ENCODE measurements around the gene SYDE2.
"Not testable (repeated sequence)": the region's sequence is repeated elsewhere in the genome, so short reads cannot be mapped to it uniquely, and the experiment has no call there.

Gene SYDE2, protein sequence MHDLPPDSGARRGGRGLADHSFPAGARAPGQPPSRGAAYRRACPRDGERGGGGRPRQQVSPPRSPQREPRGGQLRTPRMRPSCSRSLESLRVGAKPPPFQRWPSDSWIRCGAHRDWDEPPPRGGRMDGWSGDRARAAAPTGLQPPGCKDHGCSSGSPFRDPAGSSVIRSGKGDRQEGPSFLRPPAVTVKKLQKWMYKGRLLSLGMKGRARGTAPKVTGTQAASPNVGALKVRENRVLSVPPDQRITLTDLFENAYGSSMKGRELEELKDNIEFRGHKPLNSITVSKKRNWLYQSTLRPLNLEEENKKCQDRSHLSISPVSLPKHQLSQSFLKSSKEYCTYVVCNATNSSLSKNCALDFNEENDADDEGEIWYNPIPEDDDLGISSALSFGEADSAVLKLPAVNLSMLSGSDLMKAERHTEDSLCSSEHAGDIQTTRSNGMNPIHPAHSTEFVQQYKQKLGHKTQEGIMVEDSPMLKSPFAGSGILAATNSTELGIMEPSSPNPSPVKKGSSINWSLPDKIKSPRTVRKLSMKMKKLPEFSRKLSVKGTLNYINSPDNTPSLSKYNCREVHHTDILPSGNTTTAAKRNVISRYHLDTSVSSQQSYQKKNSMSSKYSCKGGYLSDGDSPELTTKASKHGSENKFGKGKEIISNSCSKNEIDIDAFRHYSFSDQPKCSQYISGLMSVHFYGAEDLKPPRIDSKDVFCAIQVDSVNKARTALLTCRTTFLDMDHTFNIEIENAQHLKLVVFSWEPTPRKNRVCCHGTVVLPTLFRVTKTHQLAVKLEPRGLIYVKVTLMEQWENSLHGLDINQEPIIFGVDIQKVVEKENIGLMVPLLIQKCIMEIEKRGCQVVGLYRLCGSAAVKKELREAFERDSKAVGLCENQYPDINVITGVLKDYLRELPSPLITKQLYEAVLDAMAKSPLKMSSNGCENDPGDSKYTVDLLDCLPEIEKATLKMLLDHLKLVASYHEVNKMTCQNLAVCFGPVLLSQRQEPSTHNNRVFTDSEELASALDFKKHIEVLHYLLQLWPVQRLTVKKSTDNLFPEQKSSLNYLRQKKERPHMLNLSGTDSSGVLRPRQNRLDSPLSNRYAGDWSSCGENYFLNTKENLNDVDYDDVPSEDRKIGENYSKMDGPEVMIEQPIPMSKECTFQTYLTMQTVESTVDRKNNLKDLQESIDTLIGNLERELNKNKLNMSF

DNA sequence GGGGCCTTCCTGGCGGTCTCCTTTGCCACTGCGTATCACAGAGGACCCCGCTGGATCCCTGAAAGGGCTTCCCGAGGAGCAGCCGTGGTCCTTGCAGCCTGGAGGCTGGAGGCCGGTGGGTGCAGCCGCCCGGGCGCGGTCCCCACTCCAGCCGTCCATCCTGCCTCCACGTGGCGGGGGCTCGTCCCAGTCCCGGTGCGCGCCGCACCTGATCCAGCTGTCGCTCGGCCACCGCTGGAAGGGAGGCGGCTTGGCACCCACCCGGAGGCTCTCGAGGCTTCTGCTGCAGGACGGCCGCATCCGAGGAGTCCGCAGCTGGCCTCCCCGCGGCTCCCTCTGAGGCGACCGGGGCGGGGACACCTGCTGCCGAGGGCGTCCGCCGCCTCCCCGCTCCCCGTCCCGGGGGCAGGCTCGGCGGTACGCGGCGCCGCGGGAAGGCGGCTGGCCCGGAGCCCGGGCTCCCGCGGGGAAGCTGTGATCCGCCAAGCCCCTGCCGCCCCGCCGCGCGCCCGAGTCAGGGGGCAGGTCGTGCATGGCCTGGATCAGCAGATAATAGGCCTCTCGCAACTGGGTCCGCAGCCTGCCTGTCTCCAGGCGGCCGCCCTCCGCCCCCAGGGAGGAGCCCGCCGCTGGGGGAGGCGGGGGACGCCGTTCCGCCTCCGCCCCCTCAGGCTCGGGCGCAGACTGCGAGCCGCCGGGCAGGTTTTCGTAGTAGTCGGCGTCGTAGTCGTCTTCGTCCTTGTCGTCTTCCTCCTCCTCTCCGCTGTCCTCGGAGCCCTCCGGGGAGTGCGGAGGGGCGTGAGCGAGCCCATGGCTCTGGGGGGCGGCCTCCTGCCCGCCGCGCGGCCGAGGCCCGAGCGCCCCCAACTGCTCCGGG, at the start of gene SYDE2:
TSS of gene SYDE2 (minus strand) at position 554 of the 877 bp plus-strand sequence. CDS start at position 534, 20 bp downstream.
- peak; percentile 90 for DNase-seq (ENCODE audit: low spot score)

DNA sequence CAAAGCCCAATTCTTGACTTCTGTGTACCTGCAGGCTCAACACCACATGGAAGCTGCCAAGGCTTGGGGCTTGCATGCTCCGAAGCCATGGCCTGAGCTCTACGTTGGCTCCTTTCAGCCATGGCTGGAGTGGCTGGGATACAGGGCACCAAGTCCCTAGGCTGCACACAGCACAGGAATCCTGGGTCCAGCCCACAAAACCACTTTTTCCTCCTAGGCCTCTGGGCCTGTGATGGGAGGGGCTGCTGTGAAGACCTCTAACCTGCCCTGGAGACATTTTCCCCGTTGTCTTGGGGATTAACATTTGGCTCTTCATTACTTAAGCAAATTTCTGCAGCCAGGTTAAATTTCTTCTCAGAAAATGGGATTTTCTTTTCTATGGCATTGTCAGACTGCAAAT, 48.2 kb upstream of the SYDE2 start:
- not testable (repeated sequence) for DNase-seq (ENCODE audit: low spot score)

DNA sequence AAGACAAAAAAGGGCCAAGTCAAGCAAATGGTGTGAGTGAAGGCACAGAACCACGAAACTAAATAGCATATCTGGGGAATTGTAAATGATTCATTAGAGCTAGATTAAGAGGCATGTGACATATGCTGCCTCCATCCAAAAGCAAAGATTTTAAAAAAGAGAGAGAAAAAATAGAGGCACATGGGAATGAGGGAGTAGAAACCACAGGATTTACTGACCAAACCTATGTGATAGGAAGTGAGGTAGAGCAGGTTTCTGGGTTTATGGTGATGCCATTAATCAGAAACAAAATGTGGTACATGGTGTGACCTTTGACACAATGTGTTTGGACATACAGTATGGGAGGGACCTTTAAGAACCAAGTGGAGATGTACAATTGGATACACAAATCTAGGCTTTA, 45.1 kb upstream of the SYDE2 start:
- DNase-seq (ENCODE audit: low spot score): no peak

DNA sequence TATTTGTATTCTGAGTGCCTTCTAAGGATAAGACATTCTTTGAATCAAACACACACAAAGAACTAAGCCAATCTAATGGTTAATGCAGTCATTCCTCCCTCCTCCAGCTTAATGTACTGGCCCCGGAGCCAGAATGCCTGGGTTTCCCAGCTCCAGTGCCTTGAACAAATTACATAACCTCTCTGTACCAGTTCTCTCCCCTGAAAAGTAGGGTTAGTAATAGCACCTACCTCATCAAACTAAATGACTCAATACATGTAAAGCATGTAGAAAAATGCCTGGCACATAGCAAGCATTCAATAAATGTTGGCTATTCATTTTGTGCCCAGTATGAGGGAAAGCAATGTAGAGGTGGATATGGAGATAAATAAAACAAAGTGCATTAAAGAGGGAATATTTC, 44.6 kb upstream of the SYDE2 start:
- DNase-seq (ENCODE audit: low spot score): no peak

DNA sequence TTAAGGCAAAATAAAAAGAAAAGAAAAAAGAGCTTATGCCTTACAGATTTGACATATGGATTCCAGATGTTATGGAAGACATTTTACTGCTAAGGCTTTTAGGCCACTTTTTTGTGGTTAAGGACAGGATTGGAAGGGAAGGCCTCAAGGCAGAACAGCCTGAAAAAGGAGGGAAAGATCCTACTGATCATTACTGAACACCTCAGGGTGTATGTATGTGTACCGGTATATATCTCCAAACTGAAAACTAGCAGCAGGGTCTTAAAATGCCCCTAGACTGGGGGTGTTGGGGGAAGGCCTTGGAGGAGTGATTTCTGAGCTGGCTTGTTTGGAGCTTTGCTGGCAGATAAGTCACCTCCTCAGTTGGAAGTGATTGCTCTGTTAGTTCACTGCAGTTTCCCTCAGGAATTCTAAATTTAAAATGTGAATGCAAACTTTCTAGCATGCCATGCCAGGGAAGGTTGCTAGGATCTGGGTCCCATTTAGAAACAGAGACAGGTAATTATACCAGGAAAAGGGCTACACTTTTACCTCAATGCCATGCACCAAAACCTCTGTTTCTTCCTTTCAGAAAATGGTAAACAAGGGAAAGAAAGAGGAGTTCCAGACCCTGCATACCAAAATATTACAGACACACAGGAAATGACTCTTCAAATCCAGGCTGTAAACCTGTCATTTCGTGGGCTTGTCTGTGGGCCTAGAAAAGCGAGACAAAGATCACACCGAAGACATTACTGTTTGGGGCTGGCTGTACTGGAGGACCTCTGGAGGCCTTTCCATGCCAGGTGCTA, 43.6 kb upstream of the SYDE2 start:
- DNase-seq (ENCODE audit: low spot score): peak; percentile 51

DNA sequence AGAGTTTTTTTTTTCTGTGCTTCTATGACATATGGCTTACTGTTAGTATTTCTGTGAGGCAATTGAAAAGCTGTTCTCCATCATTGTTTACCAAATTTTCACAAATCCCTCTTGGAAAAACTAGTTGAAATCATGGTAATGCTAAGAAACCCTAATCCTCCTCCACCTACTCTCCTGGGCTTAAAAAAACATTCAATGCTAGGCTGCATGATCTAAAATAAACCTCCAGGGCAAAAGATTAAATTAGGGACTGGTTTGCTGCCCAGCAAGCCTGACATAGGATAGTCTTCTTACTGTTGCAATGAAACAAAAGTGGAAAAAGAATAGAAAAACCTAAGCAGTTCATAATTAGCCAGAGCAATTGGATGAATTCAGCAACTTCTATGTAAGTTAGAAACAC, 42.6 kb upstream of the SYDE2 start:
- no peak for DNase-seq (ENCODE audit: low spot score)

DNA sequence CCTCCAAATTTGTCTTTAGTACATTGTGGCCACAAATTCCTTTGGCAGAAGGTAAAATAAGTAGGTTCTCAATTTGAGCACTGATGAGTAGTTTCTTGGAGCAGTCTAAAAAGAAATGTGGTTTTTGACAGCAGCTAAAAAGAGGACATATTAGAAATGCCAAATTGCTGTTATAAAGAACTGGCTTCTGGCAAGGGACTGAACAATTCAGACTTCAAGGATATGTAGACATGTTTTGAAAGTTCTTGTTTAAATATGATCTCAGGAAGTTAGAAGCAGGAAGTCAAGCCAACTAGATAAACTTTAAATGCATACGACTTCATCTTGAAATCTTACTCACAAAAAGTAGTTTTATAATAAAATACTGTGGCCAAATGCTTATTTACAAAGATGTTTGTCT, 39.8 kb upstream of the SYDE2 start:
- DNase-seq (ENCODE audit: low spot score): no peak

DNA sequence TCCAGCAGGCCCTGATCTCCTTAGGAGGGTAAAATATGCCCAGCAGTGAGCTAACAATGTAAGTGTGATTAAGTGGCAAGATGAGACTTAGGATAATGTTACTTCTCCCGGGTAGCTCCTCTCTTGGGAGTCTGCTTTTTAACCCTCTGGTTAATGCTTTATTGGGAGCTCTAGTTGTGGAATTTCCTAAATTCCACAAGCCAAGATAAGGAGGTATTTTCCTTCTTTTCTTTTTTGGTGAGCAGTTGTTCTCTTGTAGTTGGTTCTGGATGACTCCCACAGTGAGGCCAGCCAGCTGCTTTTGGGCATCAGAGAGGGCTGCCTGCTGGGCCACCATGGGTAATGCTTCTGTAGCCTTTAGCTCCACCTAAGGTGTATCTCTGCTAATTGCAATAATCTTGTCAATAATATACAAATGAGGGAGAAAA, 39.4 kb upstream of the SYDE2 start:
- DNase-seq (ENCODE audit: low spot score): peak; percentile 54

DNA sequence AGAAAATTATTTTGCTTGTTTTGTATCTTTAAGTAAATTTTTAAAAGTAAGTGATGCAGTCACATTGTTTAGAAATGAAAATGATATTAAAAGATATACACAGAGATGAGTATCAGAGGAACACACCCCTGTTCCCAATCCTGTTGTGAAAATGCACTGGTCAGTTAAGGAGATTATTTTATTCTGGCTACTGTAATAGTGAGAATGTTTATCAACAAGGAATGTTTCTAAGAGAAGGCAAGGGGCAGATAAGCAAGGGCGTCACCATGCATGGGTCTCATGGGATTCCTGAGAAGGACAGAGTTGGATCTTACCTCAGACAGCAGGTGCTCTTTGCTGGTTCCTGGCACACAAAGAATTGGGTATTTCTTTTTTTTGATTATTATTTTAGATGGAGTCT, 36.8 kb upstream of the SYDE2 start:
- DNase-seq (ENCODE audit: low spot score): no peak

DNA sequence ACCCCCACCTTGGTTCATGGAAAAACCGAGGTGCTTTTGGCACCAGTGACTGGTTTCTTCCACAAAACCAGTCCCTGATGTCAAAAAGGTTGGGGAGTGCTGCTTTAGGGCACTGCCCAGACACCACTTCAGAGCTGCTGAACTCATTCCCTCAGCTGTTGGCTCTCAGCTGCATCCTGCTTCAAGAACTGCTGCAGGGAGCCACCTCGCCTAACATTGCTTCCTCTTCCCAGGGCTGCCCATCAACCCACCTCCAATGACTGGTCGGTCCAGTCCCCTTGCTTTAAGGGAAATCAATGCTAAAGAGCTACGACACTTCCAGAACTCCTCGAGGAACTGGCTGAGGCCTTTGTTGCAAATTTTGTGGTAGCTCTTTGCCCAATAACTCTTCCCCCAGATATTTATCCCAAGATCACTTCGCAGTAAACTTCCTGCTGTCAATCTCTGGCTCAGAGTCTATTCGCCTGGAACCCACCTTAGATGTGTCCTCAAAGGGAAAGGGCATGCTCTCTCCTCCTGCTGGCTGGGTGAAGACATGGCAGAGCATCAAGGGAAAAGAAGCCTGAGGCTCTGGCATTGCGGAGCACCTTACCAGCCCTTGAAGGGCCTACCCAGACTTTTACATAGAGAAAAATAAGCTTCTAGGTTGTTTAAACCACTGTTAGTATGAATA, 29.6 kb upstream of the SYDE2 start:
- DNase-seq (ENCODE audit: low spot score): peak; percentile 14

DNA sequence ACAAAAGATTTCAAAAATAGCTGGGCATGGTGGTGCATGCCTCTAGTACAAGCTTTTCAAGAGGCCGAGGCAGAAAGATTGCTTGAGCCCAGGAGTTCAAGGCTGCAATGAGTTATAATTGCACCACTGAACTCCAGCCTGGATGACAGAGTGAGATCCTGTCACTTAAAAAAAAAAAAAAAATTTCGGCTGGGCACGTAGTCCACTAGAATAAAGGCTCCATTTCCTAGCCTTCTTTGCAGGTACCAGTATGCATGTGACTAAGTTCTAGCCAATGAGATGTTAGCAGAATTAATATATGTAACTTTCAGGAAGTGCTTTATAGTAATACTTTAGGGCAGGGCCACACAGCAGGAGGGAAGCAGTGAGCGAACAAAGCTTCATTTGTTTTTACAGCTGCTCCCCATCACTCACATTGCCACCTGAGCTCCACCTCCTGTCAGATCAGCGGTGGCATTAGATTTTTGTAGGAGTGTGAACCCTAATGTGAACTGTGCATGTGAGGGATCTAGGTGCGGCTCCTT, 28.8 kb upstream of the SYDE2 start:
- DNase-seq (ENCODE audit: low spot score): no peak

DNA sequence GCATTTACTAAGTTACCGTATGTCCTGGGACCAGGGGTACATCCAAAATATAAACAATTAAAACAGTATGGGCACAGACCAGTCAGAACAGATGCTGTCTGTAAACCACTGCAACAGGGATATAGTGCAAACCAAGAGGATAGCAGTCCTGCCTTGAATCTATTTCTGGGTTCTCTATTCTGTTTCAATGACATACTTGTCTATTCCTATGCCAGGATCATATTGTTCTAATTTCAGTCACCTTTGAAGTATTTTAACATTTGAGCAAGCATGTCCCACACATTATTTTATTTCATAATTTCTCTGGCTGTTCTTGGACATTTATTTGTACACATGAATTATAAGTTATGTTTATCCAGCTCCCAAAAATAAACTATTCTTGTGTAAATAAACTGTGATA, 28.2 kb upstream of the SYDE2 start:
- DNase-seq (ENCODE audit: low spot score): no peak

DNA sequence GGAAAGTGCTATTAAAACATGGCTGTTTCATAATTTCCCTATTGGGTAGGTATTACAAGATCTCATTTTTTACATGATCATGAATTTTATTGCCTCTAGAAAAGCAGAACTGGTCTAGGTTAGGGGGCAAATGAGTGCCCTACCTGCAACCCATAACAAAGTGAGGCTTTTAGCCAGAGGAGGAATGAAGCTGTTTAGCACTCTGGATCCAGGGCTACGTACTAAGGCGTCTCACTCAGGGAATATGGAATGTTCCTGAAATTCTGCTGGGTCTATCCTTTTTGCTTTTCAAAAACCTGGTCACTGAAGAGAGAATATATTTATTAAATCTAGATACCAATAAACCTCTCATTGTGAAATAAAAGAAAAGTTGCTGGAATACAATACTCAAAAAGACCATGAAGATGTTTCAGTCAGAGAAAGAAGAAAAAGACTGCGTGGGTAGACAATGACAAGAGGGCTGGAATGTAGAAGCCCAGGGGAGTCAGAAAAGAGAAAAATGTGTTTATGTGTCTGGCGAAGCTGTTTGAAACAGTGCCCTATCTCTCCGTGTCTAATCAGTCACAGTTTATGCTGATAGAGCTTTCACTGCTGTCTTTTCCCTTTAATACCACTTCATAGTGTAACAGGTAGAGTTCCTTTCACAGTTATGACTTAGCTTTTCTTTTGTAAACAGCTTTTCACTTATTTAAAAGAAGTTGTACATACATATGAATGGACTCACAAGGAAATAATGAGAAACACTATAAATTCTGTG, 25.0 kb upstream of the SYDE2 start:
- no peak for DNase-seq (ENCODE audit: low spot score)

DNA sequence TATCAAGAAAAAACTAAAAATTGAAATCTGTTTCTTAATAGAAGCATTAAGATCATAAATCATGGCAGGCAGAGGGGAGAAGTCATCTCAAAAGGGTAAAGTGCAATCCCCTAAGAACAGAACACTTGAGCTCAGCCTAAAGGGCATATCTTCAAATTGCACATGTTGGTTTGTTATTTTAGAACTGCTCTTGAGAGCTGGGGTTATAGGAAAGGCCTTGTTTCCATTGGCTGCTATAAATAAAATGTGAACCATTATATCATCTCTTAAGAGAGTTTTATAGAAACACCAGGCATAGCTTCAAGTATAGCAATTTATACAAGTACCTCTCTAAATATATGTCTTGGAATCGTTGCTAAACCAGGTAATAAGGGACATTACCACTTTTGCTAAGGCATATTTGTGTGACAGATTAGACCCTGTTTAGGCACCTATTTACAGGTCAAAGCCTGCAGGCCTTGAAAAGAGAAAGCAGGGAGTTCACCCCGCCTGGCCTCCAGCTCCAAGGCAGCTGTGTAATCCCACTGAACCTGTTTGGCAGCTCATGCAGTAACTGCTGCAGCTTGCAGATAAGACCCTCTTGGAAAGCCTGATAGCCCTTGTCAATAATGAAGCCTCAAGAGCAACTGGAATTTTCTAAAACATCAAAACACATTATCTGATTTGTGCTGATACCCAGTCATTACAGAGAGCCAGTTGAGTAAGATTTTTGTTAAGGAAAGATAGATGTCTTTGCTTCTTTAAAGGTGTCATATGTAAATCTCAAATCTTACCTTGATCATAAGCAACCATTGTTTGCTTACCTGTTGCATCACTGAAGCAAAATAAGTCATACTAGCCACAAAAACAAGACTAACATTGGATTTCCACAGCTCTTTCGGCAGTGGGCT, 24.2 kb upstream of the SYDE2 start:
- DNase-seq (ENCODE audit: low spot score): no peak

DNA sequence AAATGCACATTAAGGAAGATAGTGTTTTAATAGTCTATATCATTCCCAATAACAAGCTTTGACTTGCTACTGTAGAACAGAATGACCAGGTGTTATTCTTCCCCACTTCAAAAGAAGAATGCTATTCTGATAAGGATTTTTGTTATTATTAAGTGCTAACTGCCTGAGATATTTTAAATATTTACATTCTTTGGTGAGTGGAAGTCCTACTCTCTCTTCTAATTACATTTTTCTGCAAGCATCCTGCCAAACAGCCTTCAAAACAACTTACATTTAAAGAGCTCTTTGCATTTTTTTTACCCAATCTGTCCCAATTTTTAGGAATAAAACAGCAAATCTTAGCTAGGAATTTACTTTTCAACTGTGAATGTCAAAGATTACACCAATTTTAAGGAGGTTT, 23.5 kb upstream of the SYDE2 start:
- no peak for DNase-seq (ENCODE audit: low spot score)

DNA sequence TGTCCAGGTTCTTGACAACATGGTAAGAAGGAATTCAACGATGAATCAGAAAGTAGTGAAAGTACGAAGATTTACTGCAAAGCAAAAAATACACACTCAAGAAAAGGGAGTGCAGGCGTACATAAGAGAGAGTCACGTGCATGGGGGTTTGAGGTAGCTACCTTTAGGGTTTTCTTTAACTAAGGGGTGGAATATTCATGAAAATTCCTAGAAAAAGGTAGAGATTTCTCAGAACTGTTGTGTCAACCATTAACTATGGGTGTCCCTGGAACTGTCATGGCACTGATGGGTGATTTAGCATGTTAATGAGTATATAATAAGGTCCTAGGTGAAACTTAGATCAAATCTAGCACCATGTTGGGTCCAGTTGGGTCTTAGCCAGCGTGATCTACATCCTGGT, 22.5 kb upstream of the SYDE2 start:
- no peak for DNase-seq (ENCODE audit: low spot score)

DNA sequence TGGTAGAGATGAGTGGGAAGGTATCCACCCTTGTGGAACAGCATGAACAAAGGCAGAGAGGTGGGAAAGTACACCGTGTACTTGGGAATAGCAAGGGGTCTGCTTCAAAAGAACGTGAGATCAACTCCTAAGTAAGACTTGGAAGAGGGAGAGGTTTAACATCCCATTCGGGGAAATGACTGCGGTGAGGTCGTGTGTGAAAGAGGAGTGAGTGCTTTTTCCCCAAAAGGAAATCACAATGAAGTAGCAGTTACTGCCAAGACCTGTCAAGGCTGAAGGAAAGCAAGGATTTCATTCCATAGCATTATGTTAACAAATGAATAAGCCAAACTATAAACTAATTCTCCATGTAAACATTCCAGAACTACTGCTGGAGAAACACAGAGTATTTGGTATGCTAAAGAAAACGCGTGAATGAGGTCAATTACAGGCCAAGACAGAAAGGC, 20.0 kb upstream of the SYDE2 start:
- no peak for DNase-seq (ENCODE audit: low spot score)
